ENCODE results near the gene DLGAP1.

GRCh38 chr18:3799515-3799914 is 655.6 kb downstream of the DLGAP1 start:
- TF ChIP-seq POLR2A (IDR thresholded peaks at IDR 0.05; ENCODE audit: insufficient read depth in 1 of 2, low read depth in 2 of 2, low read length in 2 of 2), result no peak
- TF ChIP-seq RELA (CRISPR knock-in tag; IDR thresholded peaks at IDR 0.05), result no peak
- TF ChIP-seq, protein P1, sequence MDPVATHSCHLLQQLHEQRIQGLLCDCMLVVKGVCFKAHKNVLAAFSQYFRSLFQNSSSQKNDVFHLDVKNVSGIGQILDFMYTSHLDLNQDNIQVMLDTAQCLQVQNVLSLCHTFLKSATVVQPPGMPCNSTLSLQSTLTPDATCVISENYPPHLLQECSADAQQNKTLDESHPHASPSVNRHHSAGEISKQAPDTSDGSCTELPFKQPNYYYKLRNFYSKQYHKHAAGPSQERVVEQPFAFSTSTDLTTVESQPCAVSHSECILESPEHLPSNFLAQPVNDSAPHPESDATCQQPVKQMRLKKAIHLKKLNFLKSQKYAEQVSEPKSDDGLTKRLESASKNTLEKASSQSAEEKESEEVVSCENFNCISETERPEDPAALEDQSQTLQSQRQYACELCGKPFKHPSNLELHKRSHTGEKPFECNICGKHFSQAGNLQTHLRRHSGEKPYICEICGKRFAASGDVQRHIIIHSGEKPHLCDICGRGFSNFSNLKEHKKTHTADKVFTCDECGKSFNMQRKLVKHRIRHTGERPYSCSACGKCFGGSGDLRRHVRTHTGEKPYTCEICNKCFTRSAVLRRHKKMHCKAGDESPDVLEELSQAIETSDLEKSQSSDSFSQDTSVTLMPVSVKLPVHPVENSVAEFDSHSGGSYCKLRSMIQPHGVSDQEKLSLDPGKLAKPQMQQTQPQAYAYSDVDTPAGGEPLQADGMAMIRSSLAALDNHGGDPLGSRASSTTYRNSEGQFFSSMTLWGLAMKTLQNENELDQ (CRISPR knock-in tag; IDR thresholded peaks at IDR 0.05; ENCODE audit: borderline replicate concordance), result no peak

Data from HepG2 (cell line).